Keratinocyte (primary cell): ENCODE results near the gene BTBD16.

Source experiments
- EZH2 ChIP-seq: IDR thresholded peaks from one replicate; pipeline ENCODE4 v1.6.1; 2012; ENCODE audit warnings: inconsistent platforms, mild to moderate bottlenecking, low read length, moderate library complexity
- TF ChIP-seq, protein P1 (sequence below), 3 experiments: IDR thresholded peaks in 1 of 3; conservative IDR thresholded peaks in 1 of 3; optimal IDR thresholded peaks in 1 of 3; 2 replicates in 2 of 3; 3 replicates in 1 of 3; pipeline versions ENCODE3 to v1.5.1; 2011; ENCODE audit warnings: low read length in 3 of 3, mild to moderate bottlenecking in 3 of 3, moderate library complexity in 2 of 3, control low read depth in 1 of 3, inconsistent platforms in 1 of 3; ENCODE audit not compliant: insufficient read depth in 2 of 3; ENCODE audit errors: extremely low read depth in 1 of 3

GRCh38 chr10:122301055-122301810 is 30.1 kb downstream of the BTBD16 start:
- TF ChIP-seq, protein P1, sequence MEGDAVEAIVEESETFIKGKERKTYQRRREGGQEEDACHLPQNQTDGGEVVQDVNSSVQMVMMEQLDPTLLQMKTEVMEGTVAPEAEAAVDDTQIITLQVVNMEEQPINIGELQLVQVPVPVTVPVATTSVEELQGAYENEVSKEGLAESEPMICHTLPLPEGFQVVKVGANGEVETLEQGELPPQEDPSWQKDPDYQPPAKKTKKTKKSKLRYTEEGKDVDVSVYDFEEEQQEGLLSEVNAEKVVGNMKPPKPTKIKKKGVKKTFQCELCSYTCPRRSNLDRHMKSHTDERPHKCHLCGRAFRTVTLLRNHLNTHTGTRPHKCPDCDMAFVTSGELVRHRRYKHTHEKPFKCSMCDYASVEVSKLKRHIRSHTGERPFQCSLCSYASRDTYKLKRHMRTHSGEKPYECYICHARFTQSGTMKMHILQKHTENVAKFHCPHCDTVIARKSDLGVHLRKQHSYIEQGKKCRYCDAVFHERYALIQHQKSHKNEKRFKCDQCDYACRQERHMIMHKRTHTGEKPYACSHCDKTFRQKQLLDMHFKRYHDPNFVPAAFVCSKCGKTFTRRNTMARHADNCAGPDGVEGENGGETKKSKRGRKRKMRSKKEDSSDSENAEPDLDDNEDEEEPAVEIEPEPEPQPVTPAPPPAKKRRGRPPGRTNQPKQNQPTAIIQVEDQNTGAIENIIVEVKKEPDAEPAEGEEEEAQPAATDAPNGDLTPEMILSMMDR (optimal IDR thresholded peaks at IDR 0.05 in 1 of 3, IDR thresholded peaks at IDR 0.05 in 1 of 3, conservative IDR thresholded peaks at IDR 0.05 in 1 of 3; ENCODE audit: extremely low read depth in 1 of 3, insufficient read depth in 2 of 3, low read length in 3 of 3): no peak
- TF ChIP-seq EZH2: no peak
